Activated naive CD8-positive, alpha-beta T cell treated with anti-CD3 and anti-CD28 coated beads, Interleukin-2, amount 50 U/mL, for 16 hours (primary cell): ENCODE measurements around the gene SMIM17.
A peak's percentile ranks its signal among the peaks of the same experiment; 100 is the strongest.
"Not testable (repeated sequence)": the region's sequence is repeated elsewhere in the genome, so short reads cannot be mapped to it uniquely, and the experiment has no call there.

Source experiments
- DNase-seq: peaks from one replicate; pipeline ENCODE4 v3.0.0-alpha.2; 2020; ENCODE audit warnings: low read depth, low spot score

SMIM17 gene

DNA sequence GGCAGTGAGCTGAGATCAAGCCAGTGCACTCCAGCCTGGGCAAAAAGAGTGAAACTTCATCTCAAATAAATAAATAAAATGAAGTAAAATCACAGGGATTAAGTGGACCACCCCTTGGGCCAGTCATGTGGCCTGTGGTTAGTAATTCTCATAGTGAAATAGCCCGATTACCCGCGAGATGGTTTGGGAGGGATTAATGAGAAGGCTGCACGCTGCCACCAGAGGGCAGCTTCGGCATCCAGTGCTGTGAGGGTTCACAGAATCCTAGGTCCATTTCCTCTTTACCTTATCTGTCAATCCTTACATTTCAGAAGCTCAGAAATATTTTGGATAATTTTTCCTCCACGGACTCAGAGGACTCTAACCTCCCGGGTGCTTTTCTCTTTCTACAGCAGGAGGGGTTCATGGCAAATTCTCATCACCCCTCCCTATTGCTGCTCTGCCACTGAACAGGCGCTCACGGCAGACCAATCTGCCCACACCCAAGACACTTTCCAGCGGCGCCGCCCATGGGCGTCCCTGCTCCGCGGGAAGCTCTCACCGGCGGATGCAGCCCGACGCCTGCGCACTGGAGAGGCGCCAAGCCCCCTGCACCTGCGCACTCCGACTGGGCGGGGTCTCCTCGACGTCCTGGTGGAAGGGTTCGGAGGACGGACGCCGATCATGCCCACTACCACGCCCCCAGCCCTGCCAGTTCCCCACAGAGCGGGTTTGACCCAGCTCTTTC lies 17.6 kb downstream of the SMIM17 start:
- DNase-seq: no peak

DNA sequence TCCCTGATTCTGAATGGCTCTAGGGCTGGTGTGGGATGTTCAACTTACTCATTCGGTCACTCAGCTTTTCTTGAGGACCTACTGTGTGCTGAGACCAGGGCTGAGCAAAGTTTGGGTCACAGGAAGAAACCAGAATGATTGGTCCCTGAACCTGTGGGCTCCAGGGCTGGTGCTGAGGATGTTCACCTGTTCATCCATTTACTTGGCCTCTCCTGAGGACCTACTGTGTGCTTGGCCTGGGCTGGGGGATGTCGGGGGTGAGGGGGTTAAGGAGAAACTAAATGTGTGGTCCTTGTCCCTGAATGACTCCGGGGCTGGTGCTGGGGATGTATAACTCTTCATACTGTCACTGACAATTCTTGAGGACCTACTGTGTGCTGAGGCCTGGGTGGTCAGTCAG lies 18.3 kb downstream of the SMIM17 start:
- DNase-seq: no peak

DNA sequence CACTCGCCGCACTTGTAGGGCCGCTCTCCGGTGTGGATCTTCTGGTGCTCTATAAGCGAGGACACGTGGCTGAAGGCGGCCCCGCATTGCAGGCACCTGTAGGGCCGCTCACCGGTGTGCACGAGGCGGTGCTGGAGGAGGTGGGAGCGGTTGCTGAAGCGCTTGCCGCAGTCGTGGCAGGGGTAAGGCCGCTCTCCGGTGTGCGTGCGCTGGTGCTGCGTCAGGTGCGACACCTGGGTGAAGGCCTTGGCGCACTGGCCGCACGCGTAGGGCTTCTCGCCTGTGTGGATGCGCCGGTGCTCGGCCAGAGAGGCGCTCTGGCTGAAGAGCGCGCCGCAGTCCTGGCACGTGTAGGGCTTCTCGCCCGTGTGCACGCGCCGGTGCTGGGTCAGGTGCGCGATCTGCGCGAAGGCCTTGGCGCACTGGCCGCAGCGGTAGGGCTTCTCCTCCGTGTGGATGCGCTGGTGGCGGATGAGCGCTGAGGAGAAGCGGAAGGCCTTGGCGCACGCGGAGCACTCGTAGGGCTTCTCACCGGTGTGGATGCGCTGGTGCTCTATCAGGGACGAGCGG lies 21.1 kb downstream of the SMIM17 start:
- DNase-seq: no peak

- no peak for DNase-seq
Observed at GRCh38 chr19:56664511-56664910, 21.6 kb downstream of the SMIM17 start.

DNA sequence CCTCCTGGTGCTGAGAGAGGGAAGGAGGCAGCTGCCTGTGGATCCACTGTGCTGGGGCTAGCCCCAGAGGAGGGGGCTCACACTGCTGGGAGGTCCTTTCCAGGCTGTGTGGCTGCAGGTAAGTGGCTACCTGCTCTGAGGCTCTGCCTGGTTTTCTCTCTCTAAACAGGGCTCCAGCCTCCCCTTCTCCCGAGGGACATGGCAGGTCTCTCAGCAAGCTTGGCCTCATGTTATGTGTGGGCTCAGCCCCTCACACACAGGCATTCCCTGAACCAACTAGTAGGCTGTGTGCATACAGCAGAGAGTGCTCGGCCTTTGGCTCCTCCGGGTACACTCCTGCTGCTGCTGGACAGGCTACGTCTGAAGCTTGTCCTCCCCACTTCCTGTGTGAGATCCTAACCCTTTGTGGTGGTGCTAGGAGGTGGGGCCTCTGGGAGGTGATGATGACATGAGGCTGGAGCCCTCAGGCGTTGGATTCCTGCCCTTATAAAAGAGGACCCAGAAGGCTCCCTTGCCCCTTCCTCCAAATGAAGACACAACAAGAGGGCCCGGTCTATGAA lies 24.4 kb downstream of the SMIM17 start:
- DNase-seq: no peak

- no peak for DNase-seq
Observed at GRCh38 chr19:56668676-56669075, 25.7 kb downstream of the SMIM17 start.

DNA sequence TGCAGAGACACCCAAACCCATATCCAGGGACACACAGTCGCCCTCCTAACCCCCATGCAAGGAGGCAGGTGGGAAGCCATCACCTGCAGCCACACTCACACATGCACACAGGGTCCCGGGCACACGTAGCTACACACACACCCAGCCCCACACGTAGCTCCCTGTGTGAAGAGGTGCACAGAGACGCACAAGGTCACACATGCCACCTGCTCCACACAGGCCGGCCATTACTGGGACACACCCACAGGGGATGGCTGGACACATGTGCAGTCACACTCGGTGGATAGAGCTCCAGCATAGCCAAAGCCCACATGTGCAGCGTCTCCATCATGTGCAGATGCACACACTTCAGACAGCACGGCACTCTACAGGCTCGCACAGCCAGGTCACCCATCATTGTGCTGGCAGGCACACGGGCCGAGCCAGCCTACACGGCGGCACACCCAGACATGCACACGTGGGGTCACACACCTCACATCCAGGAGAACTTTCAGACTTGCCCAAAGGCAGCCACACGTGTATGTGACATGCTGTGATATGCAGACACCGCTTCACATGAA lies 27.5 kb downstream of the SMIM17 start:
- DNase-seq: no peak

DNA sequence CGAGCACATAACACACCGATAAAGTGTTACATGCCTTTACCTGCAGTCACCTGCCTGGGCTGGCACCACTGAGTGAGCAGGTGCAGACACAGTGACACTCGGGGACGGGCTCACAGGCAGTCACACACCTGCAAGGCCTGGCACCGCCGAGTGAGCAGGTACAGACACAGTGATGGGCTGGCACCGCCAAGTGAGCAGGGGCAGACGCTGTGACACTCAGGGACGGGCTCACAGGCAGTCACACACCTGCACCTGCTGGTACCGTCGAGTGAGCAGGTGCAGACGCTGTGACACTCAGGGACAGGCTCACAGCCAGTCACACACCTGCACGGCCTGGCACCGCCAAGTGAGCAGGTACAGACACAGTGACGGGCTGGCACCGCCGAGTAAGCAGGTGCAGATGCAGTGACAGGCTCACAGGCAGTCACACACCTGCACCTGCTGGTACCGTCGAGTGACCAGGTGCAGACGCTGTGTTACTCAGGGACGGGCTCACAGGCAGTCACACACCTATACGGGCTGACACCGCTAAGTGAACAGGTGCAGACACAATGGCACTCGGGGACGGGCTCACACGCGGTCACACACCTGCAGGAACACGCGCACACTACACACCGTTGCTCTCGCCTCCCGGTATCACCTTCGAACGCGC lies 28.1 kb downstream of the SMIM17 start:
- no peak for DNase-seq

DNA sequence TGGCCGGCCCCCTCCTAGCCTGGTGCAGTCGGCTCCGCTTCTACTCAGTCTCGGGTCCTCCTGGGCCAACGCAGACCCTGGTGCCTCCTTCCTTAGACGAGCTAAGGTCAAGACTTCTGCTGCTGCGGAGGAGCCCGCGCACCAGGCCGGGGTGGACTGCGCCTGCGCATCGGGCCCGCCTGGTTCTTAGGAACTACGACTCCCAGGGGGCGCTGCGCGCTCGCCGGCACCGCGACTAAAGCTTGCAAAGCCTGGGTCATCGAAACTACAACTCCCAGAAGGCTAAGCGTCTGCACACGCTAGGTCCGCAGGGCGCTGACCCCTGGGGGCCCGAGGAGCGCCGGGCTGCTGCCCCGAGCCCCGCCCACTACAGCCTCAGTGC lies 28.6 kb downstream of the SMIM17 start, which contains the start of gene ZNF835:
Gene ZNF835, minus strand, starts transcription at position 145 of the 382 bp plus-strand sequence. CDS start 6,559 bp downstream, outside the sequence.
- peak; percentile 51 for DNase-seq

- not testable (repeated sequence) for DNase-seq
Observed at GRCh38 chr19:56672610-56673009, 29.7 kb downstream of the SMIM17 start.

DNA sequence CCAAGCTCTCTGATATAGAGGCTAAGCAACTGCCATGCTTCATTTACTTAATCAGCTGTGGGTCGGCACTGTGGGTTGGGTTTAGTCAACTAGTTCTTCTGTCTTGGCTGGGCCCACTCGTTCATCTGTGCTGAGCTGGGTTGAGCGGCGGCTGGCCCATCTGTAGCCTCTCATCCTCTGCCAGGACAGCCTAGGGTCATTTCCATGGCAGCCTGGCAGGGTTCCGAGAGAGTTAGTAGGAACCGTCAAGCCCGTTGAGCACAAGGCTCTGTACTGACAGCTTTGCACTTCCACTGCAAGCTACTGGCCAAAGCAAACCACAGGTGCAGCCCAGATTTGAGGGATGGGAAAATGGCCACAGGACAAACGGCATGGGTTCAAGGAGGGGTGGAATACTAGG lies 35.2 kb downstream of the SMIM17 start:
- no peak for DNase-seq

DNA sequence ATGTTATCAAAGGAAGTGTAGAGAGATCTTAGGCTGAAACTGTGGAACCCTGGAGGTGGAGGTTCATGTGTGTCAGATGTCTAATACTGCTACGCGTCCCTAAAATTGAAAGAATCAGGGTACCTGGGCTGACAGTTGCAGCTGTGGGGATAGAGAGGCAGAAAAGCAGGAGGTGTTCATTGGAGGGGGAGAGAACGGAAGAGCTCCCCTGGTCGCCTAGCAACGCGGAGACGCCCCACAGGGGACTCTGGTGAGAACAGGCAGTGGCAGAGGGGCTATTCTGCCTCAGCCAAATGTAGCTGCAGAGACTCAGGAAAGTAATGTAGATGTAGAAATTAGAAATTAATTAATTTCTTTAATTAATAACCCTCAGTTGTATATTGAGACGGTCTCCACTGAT lies 38.7 kb downstream of the SMIM17 start:
- no peak for DNase-seq

DNA sequence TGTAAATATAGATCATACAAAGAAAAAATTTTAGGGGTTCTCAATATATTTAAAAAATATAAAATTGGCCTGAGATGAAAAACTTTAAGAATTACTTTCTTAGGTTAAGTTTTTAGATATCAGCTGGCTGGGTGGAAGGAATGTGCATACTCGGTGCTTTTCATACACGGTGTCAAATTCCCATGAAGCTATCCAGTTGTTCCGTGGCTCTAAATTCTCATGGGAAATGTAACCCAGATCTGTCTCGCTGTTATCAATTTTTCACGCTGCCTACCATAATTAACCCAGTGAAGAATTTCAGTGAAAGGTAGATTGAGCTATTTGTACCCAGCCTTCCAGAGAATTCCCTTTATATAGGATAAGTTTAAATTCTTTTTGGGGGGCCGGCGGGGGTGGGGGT lies 40.2 kb downstream of the SMIM17 start:
- no peak for DNase-seq

- no peak for DNase-seq
Observed at GRCh38 chr19:56687031-56687430, 44.1 kb downstream of the SMIM17 start.

DNA sequence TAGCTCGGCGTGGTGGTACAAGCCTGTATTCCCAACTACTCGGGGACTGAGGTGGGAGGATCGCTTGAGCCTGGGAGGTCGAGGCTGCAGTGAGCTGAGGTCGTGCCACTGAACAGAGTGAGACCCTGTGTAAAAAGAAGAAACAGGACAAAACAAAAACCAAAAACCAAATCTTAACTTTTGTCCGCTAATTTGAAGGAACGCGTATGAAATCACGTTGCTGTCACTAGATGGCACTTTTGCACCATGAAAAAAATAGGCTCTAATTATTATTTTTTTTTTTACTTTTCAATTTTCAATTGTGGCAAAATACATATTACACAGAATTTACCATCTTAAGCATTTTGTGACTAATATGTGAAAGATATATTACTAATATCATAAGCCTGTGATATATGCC lies 46.2 kb downstream of the SMIM17 start:
- no peak for DNase-seq

DNA sequence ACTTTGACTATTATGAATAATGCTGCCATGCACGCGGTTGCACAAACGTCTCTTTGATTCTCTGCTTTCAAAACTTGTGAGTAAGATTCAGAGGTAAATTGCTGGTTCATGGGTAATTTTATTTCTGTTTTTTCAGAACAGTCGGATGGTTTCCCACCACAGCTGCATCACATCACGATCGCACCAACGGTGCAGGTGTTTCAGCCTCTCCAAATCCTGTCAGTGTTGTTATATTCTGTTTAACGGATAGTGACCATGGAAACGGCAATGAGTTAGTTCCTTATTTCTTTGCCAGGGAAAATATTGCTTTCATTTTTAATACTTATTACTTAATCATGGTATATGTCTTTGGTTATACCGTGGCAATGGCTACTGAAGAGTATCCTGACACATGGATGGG lies 47.7 kb downstream of the SMIM17 start:
- no peak for DNase-seq

- no peak for DNase-seq
Observed at GRCh38 chr19:56692206-56692895, 49.4 kb downstream of the SMIM17 start.

DNA sequence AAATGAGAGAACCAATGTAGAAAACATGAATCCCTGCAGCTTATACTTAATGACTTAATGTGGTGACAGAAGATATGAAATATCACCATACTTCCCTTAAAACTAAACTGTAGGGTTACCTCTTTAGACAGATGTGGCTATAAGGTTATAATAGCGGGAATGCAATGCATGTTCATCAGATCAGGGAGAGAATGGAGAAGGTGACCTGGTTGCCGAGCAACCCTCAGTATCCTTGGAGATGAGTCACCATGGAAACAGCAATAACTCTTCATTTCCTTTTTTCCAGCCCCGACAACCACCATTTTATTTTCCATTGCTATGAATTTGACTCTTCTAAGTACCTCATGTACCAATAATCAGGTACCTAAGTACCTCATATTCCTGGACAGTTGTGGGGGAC lies 56.6 kb downstream of the SMIM17 start:
- DNase-seq: no peak

- no peak for DNase-seq
Observed at GRCh38 chr19:56701895-56702294, 58.9 kb downstream of the SMIM17 start.

DNA sequence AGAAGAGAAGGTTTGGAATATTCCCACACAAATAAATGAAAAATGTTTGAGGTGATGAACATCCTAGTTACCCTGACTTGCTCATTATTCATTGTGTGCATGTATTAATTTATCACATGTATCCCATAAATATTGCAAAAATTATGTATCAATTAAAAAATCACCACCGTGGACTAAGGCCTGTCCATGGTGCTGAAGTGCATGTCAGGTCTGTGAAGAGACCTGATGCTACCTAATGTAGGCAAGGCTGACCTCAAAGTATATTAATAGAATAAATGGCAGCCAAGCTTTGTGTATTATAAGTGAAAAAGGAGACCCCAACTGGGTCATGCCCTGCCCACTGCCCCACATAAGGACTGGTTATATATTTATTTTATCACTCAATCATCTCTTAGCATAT lies 63.0 kb downstream of the SMIM17 start:
- no peak for DNase-seq
